HG03442 (cell line): ENCODE data around the gene HSD17B12.
A peak's percentile ranks its signal among the peaks of the same experiment; 100 is the strongest.

Experiments
- ATAC-seq: cut with Tn5 transposase; IDR thresholded peaks from one replicate; pipeline ENCODE4 v1.9.1; 2021; ENCODE audit warnings: mild to moderate bottlenecking, moderate library complexity; ENCODE audit not compliant: unreplicated experiment

The HSD17B12 gene

DNA sequence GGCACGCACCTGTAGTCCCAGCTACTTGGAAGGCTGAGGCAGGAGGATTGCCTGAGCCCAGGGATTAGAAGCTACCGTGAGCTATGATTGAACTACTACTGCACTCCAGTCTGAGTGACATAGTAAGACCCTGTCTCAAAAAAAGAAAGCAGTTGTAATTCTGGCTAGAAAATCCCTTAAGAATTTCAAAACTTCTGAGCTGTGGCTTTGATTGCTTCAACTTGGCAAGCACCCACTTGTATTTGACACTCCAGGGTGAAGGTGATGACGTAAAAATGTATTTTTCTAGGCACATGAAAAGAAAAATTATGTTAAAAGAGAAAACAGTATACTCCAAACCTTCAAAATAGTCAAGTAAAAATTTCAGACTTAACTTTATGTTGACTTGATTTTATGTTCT, 176.5 kb downstream of the HSD17B12 start:
- no peak for ATAC-seq

DNA sequence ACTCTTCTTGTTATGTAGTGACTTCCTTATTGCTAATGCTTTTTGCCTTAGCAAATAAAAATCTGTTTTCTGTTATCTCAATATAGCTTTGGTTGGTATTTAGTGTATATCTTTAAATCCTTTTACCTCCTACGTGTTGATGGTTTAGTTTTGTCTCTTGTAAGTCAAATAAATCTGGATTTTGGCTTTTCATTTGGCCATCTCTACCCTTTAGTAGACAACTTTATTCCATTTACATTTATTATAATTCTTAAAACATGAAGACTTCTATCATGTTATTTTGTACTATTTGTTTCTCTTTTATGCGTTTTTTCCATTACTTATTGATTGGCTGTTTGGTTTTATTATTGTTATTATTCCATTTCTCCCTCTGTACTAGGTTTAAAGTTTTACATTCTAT, 180.6 kb downstream of the HSD17B12 start:
- ATAC-seq: no peak

DNA sequence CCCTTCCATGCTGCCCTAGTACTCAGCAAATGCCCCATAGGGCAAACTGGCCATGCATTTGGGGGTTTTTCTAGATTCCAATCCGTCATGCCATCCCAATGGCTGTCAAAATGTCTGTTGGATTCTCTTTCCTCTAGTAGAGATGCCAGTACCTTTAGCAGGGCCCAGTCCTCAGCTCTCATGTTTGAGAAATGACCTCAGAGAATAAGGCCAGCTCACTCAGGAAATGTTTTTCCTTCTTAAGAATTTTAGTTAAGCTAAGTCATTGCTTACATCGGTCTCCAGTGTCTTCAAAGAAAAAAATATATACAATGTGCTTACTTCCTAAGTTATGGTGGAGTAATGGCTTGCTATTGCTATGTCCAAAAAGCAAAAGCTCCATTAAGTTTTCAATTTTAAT, 186.0 kb downstream of the HSD17B12 start:
- ATAC-seq: no peak

DNA sequence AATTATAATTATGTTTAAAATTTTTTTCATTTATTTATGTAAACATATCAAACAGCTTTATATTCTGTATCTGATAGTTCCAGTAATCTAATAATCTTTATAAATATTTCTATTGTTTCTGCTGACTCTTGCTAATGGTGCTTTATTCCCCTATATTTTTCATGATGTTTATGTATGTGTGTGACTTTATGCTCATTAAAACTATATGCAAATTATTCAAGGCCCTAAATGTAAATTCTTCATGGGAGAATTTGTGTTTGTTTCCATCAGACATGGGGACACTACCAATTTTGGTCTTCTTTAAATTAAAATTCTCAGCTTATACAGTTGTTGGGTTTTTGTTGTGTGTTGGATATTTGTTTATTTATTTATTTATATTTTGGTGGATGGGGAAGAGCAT, 186.4 kb downstream of the HSD17B12 start:
- ATAC-seq: no peak

DNA sequence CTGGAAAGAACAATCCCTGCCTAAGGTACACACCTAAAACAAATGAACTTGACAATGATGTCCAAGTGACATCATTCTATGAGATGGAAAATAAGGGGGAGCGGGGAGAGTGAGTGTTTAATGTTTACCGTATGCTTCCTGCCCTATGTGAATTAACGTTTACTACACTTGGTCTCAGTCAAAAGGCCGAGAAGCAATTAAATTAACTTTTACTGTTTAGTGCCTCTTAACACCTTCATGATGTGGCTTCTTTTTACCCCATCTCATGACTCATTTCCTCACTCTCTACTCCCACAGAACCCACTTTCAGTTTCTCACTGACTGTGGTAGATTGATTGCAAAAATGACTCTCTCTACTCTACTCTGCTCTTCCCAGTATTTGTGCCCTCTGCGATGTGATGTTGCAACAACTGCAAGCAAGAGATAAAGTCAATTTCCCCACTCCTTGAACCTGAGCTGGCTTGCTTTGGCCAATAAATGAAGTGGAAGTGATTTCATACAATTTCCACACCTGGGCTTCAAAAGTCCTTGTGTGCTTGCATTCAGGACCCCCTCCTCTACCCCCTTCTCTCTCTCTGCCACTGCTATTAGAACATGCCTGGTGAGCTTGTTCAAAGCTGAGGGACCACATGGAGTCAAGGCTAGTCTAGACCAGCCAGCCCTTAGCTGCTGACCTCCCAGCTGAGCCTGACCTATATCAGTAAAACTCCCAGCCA, 188.5 kb downstream of the HSD17B12 start:
- ATAC-seq: peak; percentile 100

DNA sequence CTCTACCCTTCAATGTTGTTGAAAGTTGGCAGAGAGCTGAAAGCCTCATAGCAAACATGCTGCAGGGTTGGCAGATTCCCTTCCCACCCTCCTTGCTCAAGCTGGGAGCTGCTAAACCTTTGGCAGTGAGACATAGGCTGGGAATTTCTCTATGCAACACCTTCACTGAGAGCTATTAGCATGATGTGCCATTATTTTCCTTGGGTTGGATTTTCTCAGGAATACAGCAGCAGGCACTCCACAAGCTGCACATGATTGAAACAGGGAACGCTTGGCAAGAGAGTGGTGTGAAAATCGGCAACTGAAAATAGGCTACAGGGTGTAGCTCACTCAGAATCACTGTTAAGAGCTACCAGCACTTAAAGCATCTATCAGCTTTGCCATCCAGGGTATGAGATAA, 190.5 kb downstream of the HSD17B12 start:
- no peak for ATAC-seq

DNA sequence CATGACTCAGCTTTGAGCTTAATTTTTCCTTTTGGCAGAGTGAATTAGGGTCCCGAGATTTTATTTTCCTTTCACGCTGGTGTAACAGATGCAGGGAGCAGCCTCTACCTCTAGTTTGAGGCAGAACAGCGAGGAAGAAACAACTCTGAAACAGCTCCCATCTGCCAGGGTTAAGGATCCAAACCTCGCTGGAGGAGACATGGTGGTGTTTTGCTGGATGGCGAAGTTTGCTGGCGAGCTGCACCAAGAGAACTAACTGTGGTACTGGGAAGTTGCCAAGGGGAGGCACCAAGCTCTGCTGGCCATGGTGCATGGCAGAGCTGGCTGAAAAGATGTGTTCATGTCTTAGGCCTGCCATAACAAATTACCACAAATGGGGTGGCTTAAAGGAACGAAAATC, 192.5 kb downstream of the HSD17B12 start:
- ATAC-seq: no peak

DNA sequence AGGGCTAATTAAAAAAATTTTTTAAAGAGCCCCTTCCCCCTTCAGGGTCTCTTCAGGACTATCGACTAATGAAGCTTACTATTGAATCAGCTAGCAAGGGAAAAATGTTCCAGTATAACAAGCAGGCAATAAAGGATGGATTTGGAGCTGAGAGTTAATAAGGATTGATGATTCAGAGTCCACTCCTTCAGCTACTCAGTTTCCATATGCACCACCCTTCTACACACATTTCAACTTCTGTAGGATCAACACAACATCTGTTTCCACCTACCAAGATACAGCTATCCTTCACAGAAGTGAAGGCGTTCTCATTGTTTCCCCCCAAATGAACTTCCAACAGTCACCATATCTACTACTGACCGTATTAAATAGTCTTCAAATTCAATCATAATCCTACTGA, 193.5 kb downstream of the HSD17B12 start:
- no peak for ATAC-seq

DNA sequence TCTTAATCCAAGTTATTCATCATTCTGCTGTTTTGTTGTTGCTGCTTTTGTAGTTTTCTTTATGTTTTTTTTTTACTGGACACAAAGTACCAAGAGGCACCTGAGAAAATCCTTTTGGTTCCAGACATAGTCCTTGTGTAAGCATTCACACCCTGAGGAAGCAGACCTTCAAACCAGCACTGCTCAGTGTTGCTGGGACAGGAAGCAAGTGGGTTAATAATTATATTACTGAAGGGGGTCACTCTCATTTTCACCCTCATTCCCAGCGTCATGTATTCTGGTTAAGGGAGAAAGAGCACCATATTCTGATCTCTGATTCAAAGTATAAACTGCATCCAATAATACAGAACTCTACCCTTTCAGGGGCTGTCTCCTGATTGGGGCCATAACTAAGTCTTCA, 194.2 kb downstream of the HSD17B12 start:
- no peak for ATAC-seq

DNA sequence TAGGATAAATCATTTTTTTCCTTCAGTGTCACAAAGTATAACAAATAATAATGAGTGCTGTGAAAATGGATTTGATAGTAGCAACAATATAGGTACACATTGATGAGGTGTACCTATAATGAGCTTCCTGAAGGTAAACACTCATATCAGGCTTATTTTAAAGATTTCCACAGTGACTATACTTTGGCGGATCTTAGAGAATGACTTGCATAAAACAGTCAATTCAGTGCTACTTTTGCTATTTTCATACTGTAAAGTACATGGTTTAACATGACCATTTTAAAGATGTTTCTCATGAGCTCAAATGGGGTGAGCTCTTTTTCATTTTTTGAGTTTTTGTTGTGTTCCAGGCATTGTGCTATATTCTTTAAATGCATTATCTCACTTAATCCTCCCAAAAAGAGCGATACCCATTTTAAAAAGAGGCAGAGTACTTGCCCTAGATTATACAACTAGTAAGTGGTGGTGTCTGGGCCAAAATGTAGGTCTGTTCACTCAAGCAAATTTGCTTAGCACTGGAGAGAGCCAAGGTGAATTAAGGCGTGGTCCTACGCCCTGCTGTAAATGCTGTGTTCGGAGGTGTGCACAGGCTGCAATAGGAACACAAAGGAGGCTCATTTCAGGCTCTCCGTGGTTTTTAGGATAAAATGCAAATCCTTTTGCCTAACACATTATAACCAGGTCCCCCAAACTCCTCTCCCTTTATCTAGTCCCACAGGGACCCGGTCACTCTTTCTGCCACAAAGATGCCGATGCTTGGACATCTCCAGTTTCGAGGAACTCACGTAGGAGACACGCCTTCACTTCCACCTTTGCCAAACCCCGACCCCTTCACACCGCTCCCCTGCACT, 199.5 kb downstream of the HSD17B12 start:
- ATAC-seq: no peak

DNA sequence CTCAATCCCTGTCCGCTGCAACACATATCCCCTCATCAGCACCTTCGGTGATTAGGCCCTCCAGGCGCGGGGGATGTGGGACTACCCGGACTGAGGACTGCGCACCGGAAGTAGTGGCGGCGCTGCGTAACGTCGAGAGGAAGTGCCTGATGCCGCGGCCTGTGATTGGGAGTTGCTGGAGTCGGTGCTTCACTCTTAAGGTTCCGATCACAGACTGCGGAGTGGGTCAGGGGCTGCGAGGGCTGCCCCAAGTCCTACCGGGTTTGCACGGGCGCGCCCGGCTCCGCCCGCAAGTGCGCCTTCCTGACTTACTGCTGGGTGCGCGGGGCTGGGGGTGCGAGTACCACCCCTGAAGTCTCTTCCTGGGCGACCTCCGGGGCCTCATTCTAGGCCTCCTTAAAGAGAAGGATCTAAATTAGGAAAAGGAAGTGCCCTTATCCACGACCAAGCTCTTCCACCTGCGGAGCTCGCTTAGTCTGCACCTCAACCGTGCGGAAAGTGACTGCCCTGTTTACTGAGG, 200.2 kb downstream of the HSD17B12 start, which contains the start of gene ALKBH3:
TSS of gene ALKBH3 (plus strand) at position 192 of the 520 bp plus-strand sequence. CDS start 1,822 bp downstream, outside the sequence.
- peak; percentile 99 for ATAC-seq

DNA sequence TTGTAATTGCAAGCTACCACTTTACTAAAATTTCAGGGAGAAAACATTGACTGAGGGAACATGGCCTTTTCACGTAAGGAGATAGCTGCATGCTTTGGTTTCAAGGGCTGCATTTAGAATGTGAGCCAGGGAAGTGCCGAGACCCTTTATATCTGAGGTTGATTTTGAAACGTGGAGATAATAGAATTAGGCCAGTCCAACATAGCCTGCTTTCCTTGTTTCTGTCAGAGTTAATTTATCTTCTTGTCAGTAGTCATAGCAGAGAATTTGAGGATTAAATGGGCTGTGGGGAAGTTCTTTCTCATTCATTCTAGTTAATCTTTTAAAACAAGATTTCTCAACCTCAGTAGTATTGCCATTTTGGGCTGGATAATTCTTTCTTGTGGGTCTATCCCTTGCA, 212.3 kb downstream of the HSD17B12 start:
- ATAC-seq: no peak

DNA sequence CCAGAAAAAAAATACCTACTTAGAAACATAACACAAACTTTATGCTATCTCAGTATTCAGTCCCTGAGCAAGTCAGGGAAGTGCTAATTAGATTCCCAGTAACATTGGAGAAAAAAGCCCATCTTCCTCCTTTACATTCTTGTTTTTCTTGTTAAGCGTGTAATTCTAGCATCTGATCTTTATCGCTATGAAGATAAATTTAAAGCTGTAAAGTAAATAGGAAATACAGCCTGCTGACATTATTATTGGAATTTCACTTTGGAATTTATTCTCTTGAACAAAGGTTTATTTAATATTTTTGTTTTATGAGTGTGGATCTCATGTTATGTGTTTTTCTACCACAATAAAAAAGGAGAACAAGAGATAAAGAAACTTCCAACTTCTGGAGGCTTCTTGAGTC, 214.0 kb downstream of the HSD17B12 start:
- no peak for ATAC-seq

DNA sequence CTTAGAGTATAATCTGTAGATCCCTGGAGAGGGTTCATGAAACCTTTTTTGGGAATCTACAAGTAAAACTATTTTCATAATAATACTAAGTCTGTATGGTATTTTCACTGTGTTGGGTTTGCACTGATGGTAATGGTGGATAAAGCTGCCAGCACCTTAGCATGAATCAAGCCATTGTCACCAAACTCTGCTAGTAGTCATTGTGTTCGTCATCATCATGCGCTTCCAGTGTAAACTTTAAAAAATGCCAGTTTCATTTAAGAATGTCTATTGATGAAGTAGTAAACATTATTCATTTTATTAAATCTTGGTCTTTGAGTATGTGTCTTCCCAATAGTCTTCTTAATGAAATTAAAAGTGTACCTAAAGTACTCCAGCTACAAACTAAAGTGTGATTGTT, 215.1 kb downstream of the HSD17B12 start:
- no peak for ATAC-seq

DNA sequence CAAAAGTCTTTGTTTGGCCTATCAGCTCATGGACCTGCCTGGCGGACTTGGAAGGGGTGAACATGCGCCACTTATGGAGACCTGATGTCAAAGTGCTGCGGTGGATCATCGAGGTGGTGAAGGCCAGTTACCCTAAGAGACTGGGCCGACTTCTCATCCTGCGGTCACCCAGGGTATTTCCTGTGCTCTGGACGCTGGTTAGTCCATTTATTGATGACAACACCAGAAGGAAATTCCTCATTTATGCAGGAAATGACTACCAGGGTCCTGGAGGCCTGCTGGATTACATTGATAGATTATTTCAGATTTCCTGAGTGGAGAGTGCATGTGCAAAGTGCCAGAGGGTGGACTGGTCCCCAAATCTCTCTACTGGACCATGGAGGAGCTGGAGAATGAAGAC, 218.0 kb downstream of the HSD17B12 start:
- no peak for ATAC-seq

DNA sequence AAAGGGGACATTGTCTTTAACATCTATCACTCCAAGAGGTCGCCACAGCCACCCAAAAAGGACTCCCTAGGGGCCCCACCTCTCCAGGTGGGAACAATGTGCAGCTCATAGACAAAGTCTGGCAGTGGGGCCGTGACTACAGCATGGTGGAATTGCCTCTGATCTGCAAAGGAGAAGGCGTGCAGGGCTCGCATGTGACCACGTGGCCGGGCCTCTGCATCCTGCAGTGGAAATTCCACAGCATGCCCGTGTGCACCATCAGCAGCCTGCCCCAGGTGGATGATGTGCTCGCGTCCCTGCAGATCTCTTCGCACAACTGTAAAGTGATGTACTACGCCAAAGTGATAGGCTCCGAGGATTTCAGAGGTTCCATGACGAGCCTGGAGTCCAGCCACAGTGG, 218.6 kb downstream of the HSD17B12 start:
- no peak for ATAC-seq

DNA sequence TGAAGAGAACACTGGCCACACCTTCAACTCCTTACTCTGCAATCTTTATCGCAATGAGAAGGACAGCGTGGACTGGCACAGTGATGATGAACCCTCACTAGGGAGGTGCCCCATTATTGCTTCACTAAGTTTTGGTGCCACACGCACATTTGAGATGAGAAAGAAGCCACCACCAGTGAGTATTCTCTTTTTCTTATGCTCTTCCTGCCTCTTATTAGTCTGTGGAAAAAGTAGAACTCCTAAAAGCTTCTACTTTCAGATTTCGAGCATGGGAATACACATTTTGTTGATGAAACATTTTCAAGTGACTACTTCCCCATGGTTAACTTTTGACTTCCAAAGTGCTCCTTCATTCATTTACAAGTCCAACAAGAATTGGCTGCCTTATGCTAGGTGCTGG, 221.0 kb downstream of the HSD17B12 start:
- ATAC-seq: no peak

DNA sequence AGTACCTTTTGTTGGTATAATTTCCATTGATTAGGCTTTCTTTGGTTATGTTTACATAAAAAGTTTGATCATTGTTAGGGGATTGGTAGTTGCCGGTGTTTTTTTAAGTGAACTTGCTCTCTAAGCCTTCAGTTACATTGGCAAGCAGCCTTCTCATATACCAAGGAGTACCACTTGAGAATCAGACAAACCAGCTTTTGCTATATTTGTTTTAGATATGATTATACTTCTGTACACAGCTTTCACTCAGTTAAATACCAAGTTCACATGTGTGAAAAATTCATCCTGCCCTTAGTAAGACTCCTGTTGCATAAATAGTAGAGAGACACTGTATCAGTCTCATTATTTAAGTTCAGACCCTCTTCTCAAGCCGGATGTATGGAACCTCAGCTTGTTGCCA, 222.5 kb downstream of the HSD17B12 start:
- ATAC-seq: no peak

DNA sequence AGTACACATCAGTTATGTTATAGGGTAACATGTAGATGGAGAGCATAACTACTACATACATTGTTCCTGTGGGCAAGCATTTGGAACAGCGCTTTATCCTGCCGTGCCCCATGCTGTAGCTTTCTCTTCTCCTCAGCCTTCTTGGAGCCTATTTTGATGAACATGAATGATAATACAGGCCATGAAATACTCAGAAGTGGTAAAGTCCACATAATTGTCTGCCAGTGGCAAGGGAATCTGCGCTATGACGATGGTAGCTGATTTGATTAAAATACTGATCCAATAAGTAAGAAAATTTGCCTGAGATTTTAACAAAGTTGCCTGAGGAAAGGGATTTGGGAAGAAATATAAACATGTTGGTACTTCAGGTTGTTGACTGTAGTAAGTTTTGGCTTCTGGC, 223.4 kb downstream of the HSD17B12 start:
- ATAC-seq: no peak

DNA sequence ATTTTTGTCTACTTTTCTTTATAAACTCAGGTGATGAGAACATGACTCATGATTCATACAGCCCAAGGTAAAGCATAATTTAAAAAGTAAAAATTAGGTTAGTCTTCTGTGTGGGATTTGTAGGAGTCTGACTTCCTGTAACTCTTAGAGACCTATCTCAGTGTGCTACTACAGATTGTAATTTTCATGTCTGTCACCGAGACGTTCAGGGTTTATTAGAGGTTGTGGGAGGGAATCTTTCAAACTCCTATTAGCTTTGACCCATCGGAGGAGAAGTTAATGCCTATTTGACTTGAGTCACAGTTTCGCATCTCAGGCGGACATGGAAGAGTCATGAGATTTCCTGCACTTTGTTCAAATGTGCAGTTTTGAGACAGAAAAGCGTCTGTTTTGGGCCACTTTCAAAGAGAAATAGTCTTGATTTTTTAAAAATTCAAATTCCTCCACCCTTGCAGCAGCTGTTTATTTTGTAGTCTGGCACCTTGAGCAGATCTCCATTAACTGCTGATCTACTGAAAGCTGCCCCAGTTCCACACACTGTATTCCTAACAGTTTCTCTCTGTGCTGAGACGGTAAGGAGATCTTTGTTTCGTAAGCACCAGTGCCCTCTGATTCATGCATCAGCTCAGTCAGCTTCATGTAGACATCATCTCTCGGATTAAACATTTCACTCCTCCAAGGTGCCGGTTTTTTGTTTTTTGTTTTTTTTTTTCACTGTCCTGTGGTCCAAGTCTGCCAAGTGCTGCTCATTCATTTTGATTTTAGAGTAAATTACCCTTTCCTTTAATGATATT, 224.4 kb downstream of the HSD17B12 start:
- ATAC-seq: no peak

DNA sequence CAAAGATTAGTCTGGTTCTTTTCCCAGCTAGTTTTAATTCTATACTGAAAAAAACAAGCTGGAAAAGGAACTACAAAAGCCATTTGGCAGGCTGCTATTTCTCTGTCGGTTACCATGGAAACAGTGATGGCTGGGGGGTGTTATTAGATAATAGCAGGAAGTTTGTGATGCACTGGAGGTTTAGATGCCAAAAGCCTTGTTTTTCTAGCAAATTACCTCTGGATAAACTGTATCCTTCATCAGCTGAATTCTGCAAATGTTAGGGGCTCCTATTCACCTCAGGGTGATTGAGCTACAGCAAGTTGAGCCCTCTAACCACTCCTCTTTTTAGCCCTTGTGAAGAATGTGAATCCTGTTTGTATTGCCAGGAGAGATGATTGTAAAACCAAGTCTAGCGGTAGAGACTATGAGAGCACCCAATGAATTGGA, 225.3 kb downstream of the HSD17B12 start:
- ATAC-seq: no peak
